Measurements from ENCODE around the gene BLVRB.

DNA sequence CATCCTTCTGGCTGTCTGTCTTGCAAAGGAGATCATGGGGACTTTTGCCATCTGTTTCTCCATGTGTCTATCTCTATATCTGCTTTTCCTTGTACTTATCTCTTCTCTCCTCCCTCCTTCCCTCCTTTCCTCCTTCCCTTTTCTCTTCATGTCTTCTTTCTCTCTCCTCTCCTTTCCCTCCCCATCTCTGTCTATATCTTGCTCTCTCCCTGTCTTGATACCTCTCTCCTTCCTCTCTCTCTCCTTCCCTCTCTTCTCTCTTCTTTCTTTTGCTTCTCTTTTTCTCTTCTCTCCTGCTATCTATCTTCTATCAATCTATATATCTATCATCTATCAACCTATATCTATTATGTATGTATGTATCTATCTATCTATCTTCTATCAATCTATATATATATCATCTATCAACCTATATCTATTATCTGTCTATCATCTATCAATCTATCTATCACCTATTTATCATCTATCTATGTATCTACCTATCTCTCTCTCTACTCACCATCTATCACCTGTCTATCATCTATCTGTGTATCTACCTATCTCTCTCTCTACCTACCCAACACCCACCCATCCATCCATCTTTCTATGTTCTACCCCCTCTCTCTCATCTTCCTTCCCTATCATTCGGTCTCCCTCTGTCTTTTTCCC, 28.8 kb upstream of the BLVRB start:
- TF ChIP-seq, protein P1, sequence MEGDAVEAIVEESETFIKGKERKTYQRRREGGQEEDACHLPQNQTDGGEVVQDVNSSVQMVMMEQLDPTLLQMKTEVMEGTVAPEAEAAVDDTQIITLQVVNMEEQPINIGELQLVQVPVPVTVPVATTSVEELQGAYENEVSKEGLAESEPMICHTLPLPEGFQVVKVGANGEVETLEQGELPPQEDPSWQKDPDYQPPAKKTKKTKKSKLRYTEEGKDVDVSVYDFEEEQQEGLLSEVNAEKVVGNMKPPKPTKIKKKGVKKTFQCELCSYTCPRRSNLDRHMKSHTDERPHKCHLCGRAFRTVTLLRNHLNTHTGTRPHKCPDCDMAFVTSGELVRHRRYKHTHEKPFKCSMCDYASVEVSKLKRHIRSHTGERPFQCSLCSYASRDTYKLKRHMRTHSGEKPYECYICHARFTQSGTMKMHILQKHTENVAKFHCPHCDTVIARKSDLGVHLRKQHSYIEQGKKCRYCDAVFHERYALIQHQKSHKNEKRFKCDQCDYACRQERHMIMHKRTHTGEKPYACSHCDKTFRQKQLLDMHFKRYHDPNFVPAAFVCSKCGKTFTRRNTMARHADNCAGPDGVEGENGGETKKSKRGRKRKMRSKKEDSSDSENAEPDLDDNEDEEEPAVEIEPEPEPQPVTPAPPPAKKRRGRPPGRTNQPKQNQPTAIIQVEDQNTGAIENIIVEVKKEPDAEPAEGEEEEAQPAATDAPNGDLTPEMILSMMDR (IDR thresholded peaks at IDR 0.05 in 2 of 3, conservative IDR thresholded peaks at IDR 0.05 in 1 of 3; ENCODE audit: control insufficient read depth in 2 of 3, extremely low read depth in 1 of 3, insufficient read depth in 1 of 3, low read depth in 3 of 3, low read length in 3 of 3), result no peak
- TF ChIP-seq, protein P2, sequence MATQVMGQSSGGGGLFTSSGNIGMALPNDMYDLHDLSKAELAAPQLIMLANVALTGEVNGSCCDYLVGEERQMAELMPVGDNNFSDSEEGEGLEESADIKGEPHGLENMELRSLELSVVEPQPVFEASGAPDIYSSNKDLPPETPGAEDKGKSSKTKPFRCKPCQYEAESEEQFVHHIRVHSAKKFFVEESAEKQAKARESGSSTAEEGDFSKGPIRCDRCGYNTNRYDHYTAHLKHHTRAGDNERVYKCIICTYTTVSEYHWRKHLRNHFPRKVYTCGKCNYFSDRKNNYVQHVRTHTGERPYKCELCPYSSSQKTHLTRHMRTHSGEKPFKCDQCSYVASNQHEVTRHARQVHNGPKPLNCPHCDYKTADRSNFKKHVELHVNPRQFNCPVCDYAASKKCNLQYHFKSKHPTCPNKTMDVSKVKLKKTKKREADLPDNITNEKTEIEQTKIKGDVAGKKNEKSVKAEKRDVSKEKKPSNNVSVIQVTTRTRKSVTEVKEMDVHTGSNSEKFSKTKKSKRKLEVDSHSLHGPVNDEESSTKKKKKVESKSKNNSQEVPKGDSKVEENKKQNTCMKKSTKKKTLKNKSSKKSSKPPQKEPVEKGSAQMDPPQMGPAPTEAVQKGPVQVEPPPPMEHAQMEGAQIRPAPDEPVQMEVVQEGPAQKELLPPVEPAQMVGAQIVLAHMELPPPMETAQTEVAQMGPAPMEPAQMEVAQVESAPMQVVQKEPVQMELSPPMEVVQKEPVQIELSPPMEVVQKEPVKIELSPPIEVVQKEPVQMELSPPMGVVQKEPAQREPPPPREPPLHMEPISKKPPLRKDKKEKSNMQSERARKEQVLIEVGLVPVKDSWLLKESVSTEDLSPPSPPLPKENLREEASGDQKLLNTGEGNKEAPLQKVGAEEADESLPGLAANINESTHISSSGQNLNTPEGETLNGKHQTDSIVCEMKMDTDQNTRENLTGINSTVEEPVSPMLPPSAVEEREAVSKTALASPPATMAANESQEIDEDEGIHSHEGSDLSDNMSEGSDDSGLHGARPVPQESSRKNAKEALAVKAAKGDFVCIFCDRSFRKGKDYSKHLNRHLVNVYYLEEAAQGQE (IDR thresholded peaks at IDR 0.05; ENCODE audit: low read depth, low read length), result no peak
- no peak for TF ChIP-seq RAD21 (IDR thresholded peaks at IDR 0.05; ENCODE audit: insufficient read depth, low read depth, low read length)

Data from GM12878 (cell line).